ENCODE data around the gene BOLA1. TPM values are rescaled to one million over a fixed set of nuclear protein-coding genes. Genes with fewer than 3 reads are reported as not detected.

Gene BOLA1
- total and polyA plus RNA-seq, 2 of the 13 experiments (the other 11 are each of a cell fraction or from before 2014, with no cell fraction given), result 3.2 to 4.2 TPM

DNA sequence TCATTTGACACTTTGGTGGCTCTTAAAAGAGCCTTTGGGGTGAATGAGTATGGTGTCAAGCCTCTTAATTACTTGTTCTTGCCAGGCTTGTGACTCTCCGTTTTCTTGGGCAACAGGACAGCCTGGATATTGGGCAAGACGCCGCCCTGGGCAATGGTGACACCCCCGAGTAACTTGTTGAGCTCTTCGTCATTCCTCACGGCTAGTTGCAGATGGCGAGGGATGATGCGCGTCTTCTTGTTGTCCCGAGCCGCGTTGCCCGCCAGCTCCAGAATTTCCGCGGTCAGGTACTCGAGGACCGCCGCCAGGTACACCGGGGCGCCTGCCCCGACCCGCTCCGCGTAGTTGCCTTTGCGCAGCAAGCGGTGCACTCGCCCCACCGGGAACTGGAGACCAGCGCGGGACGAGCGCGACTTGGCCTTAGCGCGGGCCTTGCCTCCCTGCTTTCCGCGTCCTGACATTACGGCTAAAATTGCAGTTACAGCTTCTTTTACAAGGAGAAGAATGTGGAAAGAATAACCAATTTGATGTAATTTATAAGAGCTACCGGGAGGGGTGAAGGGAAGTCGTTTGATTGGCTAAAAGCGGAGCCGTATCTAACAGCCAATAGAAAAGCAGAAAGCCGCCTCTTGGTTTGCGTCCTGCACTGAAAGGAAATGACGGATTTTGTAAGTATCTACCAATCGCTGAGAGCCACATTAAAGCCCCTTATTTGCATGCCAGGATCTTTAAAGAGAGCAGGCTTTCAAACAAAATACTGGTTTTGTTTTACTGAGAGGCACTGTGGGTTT is 11.7 kb upstream of the BOLA1 start (continued):
- TF ChIP-seq ZNF773 (CRISPR knock-in tag; IDR thresholded peaks at IDR 0.05; ENCODE audit: borderline replicate concordance) (no peak), FOSL2 (CRISPR knock-in tag; IDR thresholded peaks at IDR 0.05) (peak; percentile 36), HMGA1 (CRISPR knock-in tag; conservative IDR thresholded peaks at IDR 0.05) (no peak), ZNF572 (CRISPR knock-in tag; IDR thresholded peaks at IDR 0.05) (no peak), MTA3 (CRISPR knock-in tag; IDR thresholded peaks at IDR 0.05) (no peak), IRF2 (CRISPR knock-in tag; IDR thresholded peaks at IDR 0.05) (no peak), ZNF331 (CRISPR knock-in tag; IDR thresholded peaks at IDR 0.05) (no peak), SP2 (CRISPR knock-in tag; IDR thresholded peaks at IDR 0.05) (0 out of 2 replicates have a peak, but pooled peaks have one; percentile 37), ZNF20 (CRISPR knock-in tag; IDR thresholded peaks at IDR 0.05) (no peak), MXD4 (CRISPR knock-in tag; IDR thresholded peaks at IDR 0.05) (no peak), MEIS2 (CRISPR knock-in tag; IDR thresholded peaks at IDR 0.05) (no peak), MAF1 (CRISPR knock-in tag; IDR thresholded peaks at IDR 0.05; ENCODE audit: borderline replicate concordance) (no peak; the same call in 1 of the 2 replicates), ZNF382 (CRISPR knock-in tag; IDR thresholded peaks at IDR 0.05; ENCODE audit: borderline replicate concordance) (no peak), ZNF547 (CRISPR knock-in tag; IDR thresholded peaks at IDR 0.05) (peak; percentile 52; the same call in 1 of the 2 replicates)
- TF ChIP-seq, protein P1, sequence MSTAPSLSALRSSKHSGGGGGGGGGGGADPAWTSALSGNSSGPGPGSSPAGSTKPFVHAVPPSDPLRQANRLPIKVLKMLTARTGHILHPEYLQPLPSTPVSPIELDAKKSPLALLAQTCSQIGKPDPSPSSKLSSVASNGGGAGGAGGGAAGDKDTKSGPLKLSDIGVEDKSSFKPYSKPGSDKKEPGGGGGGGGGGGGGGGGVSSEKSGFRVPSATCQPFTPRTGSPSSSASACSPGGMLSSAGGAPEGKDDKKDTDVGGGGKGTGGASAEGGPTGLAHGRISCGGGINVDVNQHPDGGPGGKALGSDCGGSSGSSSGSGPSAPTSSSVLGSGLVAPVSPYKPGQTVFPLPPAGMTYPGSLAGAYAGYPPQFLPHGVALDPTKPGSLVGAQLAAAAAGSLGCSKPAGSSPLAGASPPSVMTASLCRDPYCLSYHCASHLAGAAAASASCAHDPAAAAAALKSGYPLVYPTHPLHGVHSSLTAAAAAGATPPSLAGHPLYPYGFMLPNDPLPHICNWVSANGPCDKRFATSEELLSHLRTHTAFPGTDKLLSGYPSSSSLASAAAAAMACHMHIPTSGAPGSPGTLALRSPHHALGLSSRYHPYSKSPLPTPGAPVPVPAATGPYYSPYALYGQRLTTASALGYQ (CRISPR knock-in tag; IDR thresholded peaks at IDR 0.05), result no peak; the same call in 1 of the 2 replicates
- TF ChIP-seq, protein P2, sequence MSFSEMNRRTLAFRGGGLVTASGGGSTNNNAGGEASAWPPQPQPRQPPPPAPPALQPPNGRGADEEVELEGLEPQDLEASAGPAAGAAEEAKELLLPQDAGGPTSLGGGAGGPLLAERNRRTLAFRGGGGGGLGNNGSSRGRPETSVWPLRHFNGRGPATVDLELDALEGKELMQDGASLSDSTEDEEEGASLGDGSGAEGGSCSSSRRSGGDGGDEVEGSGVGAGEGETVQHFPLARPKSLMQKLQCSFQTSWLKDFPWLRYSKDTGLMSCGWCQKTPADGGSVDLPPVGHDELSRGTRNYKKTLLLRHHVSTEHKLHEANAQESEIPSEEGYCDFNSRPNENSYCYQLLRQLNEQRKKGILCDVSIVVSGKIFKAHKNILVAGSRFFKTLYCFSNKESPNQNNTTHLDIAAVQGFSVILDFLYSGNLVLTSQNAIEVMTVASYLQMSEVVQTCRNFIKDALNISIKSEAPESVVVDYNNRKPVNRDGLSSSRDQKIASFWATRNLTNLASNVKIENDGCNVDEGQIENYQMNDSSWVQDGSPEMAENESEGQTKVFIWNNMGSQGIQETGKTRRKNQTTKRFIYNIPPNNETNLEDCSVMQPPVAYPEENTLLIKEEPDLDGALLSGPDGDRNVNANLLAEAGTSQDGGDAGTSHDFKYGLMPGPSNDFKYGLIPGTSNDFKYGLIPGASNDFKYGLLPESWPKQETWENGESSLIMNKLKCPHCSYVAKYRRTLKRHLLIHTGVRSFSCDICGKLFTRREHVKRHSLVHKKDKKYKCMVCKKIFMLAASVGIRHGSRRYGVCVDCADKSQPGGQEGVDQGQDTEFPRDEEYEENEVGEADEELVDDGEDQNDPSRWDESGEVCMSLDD (CRISPR knock-in tag; IDR thresholded peaks at IDR 0.05; ENCODE audit: borderline replicate concordance), result no peak
- TF ChIP-seq, protein P3, sequence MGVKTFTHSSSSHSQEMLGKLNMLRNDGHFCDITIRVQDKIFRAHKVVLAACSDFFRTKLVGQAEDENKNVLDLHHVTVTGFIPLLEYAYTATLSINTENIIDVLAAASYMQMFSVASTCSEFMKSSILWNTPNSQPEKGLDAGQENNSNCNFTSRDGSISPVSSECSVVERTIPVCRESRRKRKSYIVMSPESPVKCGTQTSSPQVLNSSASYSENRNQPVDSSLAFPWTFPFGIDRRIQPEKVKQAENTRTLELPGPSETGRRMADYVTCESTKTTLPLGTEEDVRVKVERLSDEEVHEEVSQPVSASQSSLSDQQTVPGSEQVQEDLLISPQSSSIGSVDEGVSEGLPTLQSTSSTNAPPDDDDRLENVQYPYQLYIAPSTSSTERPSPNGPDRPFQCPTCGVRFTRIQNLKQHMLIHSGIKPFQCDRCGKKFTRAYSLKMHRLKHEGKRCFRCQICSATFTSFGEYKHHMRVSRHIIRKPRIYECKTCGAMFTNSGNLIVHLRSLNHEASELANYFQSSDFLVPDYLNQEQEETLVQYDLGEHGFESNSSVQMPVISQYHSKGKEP (CRISPR knock-in tag; IDR thresholded peaks at IDR 0.05), result no peak
- TF ChIP-seq, protein P4, sequence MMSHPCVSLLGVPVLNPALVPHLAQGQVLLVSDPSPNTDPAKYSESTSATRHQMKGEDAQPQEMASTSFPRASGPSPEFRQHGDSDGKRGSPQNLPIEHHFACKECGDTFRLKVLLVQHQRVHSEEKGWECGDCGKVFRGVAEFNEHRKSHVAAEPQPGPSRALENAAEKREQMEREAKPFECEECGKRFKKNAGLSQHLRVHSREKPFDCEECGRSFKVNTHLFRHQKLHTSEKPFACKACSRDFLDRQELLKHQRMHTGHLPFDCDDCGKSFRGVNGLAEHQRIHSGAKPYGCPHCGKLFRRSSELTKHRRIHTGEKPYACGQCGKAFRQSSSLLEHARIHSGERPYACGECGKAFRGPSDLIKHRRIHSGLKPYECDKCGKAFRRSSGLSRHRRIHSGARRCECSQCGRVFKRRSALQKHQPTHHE (CRISPR knock-in tag; IDR thresholded peaks at IDR 0.05; ENCODE audit: borderline replicate concordance), result no peak
- TF ChIP-seq, protein P5, sequence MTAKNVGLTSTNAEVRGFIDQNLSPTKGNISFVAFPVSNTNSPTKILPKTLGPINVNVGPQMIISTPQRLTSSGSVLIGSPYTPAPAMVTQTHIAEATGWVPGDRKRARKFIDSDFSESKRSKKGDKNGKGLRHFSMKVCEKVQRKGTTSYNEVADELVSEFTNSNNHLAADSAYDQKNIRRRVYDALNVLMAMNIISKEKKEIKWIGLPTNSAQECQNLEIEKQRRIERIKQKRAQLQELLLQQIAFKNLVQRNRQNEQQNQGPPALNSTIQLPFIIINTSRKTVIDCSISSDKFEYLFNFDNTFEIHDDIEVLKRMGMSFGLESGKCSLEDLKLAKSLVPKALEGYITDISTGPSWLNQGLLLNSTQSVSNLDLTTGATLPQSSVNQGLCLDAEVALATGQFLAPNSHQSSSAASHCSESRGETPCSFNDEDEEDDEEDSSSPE (CRISPR knock-in tag; IDR thresholded peaks at IDR 0.05), result no peak
- TF ChIP-seq, protein P6, sequence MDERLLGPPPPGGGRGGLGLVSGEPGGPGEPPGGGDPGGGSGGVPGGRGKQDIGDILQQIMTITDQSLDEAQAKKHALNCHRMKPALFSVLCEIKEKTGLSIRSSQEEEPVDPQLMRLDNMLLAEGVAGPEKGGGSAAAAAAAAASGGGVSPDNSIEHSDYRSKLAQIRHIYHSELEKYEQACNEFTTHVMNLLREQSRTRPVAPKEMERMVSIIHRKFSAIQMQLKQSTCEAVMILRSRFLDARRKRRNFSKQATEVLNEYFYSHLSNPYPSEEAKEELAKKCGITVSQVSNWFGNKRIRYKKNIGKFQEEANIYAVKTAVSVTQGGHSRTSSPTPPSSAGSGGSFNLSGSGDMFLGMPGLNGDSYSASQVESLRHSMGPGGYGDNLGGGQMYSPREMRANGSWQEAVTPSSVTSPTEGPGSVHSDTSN (CRISPR knock-in tag; IDR thresholded peaks at IDR 0.05), result no peak

Measured in HepG2 (cell line).